Measurements from ENCODE around the gene SUSD4.

- TF ChIP-seq MAX (IDR thresholded peaks at IDR 0.05), result no peak
- TF ChIP-seq EP300 (IDR thresholded peaks at IDR 0.05; ENCODE audit: borderline replicate concordance), result no peak
- no peak for TF ChIP-seq FOXM1 (IDR thresholded peaks at IDR 0.05; ENCODE audit: borderline replicate concordance, low read depth)
- no peak for TF ChIP-seq NFIC (IDR thresholded peaks at IDR 0.05)
- no peak for TF ChIP-seq EGR1 (IDR thresholded peaks at IDR 0.05)
- no peak for TF ChIP-seq YY1 (IDR thresholded peaks at IDR 0.05; ENCODE audit: low read depth)
- no peak for TF ChIP-seq REST (IDR thresholded peaks at IDR 0.05; ENCODE audit: low read depth)
- TF ChIP-seq, protein P1, sequence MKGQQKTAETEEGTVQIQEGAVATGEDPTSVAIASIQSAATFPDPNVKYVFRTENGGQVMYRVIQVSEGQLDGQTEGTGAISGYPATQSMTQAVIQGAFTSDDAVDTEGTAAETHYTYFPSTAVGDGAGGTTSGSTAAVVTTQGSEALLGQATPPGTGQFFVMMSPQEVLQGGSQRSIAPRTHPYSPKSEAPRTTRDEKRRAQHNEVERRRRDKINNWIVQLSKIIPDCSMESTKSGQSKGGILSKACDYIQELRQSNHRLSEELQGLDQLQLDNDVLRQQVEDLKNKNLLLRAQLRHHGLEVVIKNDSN (IDR thresholded peaks at IDR 0.05), result no peak
- no peak for TF ChIP-seq TEAD4 (IDR thresholded peaks at IDR 0.05)
- no peak for TF ChIP-seq TAF1 (IDR thresholded peaks at IDR 0.05; ENCODE audit: low read depth)
These were observed 55.8 kb downstream of the SUSD4 start for GRCh38 chr1:223308136-223308535.

Data from Ishikawa (cell line).